A673 (cell line): ENCODE data around the gene DIPK2A. TPM values are rescaled to one million over a fixed set of nuclear protein-coding genes. Genes with fewer than 3 reads are reported as not detected.

ENCODE experiments used
- BruUV-seq: library from RNA; stranded (reverse); fragments of 400-500 nt; replicated peaks from 2 replicates; lab custom pipeline; 2021; lab: Mats Ljungman, UMichigan
- CTCF ChIA-PET: fragments of 300-600 bp; sonication (Branson Sonifier 250); formaldehyde crosslinking; loops from one replicate; lab custom pipeline; 2022; ENCODE audit warnings: antibody characterized with exemption; lab: Charles Lee
- POLR2A ChIA-PET: fragments of 300-600 bp; sonication (Branson Sonifier 250); formaldehyde crosslinking; loops from one replicate; lab custom pipeline; 2022; ENCODE audit warnings: antibody characterized with exemption; ENCODE audit not compliant: low non-redundant PET; lab: Charles Lee
- DNase-seq: peaks from one replicate; pipeline ENCODE4 v3.0.0-alpha.2; 2015; ENCODE audit warnings: low spot score
- H3K27ac ChIP-seq: fragments of 200-600 bp; sonication (generic); 2 replicates; pipeline ENCODE4 v1.5.1; 2016; ENCODE audit warnings: mixed run types, low read depth, mild to moderate bottlenecking, mixed read lengths, antibody characterized with exemption, low read length; ENCODE audit not compliant: poor library complexity, severe bottlenecking
- H3K27me3 ChIP-seq: fragments of 200-600 bp; sonication (generic); replicated peaks from 2 replicates; pipeline ENCODE4 v1.6.1; 2017; ENCODE audit warnings: mixed run types, low read depth, mild to moderate bottlenecking, mixed read lengths, antibody characterized with exemption, low read length; ENCODE audit not compliant: insufficient read depth, poor library complexity
- H3K36me3 ChIP-seq: fragments of 200-600 bp; sonication (generic); 2 replicates; pipeline ENCODE4 v1.6.1; 2016; ENCODE audit warnings: mixed run types, mild to moderate bottlenecking, mixed read lengths, antibody characterized with exemption, low read length; ENCODE audit not compliant: insufficient read depth, poor library complexity, severe bottlenecking
- H3K4me1 ChIP-seq: fragments of 200-600 bp; sonication (generic); 2 replicates; pipeline ENCODE4 v1.6.1; 2017; ENCODE audit warnings: mixed run types, mild to moderate bottlenecking, mixed read lengths, antibody characterized with exemption, low read length; ENCODE audit not compliant: insufficient read depth, poor library complexity, severe bottlenecking
- H3K4me3 ChIP-seq: fragments of 200-600 bp; sonication (generic); 2 replicates; pipeline ENCODE4 v1.5.1; 2016; ENCODE audit warnings: low read depth, mixed run types, mild to moderate bottlenecking, mixed read lengths, low read length; ENCODE audit not compliant: poor library complexity, severe bottlenecking
- H3K9me3 ChIP-seq: fragments of 200-600 bp; sonication (generic); 2 replicates; pipeline ENCODE4 v1.6.1; 2016; ENCODE audit warnings: mixed run types, low read depth, mild to moderate bottlenecking, mixed read lengths, antibody characterized with exemption, low read length; ENCODE audit not compliant: poor library complexity, severe bottlenecking
- CTCF ChIP-seq: fragments of 300-800, 200-600 bp; sonication (generic); conservative IDR thresholded peaks from 2 replicates; pipeline ENCODE4 v1.5.1; 2017; ENCODE audit warnings: low read depth, mild to moderate bottlenecking, antibody characterized with exemption, low read length, moderate library complexity, mixed read lengths
- EZH2 ChIP-seq: fragments of 200-600 bp; sonication (generic); IDR thresholded peaks from 2 replicates; pipeline ENCODE4 v1.6.1; 2017; ENCODE audit warnings: borderline replicate concordance, low read depth, mild to moderate bottlenecking, mixed read lengths, antibody characterized with exemption, low read length; ENCODE audit not compliant: poor library complexity, severe bottlenecking
- intact Hi-C: fragments of 100-400 bp; cut with micrococcal nuclease; formaldehyde crosslinking; loops from one replicate; pipeline ENCODE4 v1.10.0; 2022; ENCODE audit not compliant: unreplicated experiment
- total RNA-seq: library from RNA; stranded (reverse); gene quantifications from 2 replicates; pipeline ENCODE4 v1.2.3, GENCODE V29; 2021

DIPK2A gene
- total RNA-seq, 1 experiment from 2014 or later, result 47.7 TPM

GRCh38 chr3:144003051-144003450, 31.4 kb downstream of the DIPK2A start:
- BruUV-seq, result no TSS peak

GRCh38 chr3:144010371-144010770, 38.7 kb downstream of the DIPK2A start:
- H3K4me1 ChIP-seq, result peaks cover 3% of the 10 kb centered on the region
- CTCF ChIA-PET, result no interaction called here
- no TSS peak for BruUV-seq
- H3K9me3 ChIP-seq, result no peaks in the 10 kb centered on the region
- no peaks in the 10 kb centered on the region for H3K27me3 ChIP-seq
- DNase-seq, result no peak
- H3K27ac ChIP-seq, result no peak overlapping the region
- intact Hi-C loops, result no loop called here
- H3K36me3 ChIP-seq, result no peaks in the 10 kb centered on the region
- H3K4me3 ChIP-seq, result no peak overlapping the region
- no peak for TF ChIP-seq CTCF
- no peak for TF ChIP-seq EZH2
- POLR2A ChIA-PET, result no interaction called here

More at GRCh38 chr3:144003051-144003450, 31.4 kb downstream of the DIPK2A start:
- TF ChIP-seq CTCF (no peak), EZH2 (no peak)
- Histone ChIP-seq H3K36me3 (no peaks in the 10 kb centered on the region), H3K4me3 (no peak overlapping the region), H3K27ac (no peak overlapping the region), H3K9me3 (no peaks in the 10 kb centered on the region), H3K27me3 (no peaks in the 10 kb centered on the region), H3K4me1 (no peaks in the 10 kb centered on the region)
- no peak for DNase-seq
- ChIA-PET POLR2A (no interaction called here), CTCF (no interaction called here)
- intact Hi-C loops, result no loop called here

GRCh38 chr3:144011251-144011799, 39.7 kb downstream of the DIPK2A start:
- intact Hi-C loops, result no loop called here
- H3K27ac ChIP-seq, result no peak overlapping the region
- no TSS peak for BruUV-seq
- no peaks in the 10 kb centered on the region for H3K36me3 ChIP-seq
- no peak for DNase-seq
- TF ChIP-seq CTCF (no peak), EZH2 (no peak)
- POLR2A ChIA-PET, result no interaction called here
- CTCF ChIA-PET, result no interaction called here
- H3K9me3 ChIP-seq, result no peaks in the 10 kb centered on the region
- H3K27me3 ChIP-seq, result no peaks in the 10 kb centered on the region
- H3K4me3 ChIP-seq, result no peak overlapping the region
- peaks cover 3% of the 10 kb centered on the region for H3K4me1 ChIP-seq
